ENCODE measurements around the gene FGGY. TPM values are rescaled to one million over a fixed set of nuclear protein-coding genes. Genes with fewer than 3 reads are reported as not detected.
"Not testable (repeated sequence)": the region's sequence is repeated elsewhere in the genome, so short reads cannot be mapped to it uniquely, and the experiment has no call there.

FGGY gene
- 10 to 100 TPM in 1 of 6 donors, 1 to 10 TPM in 5; 6.1 to 12.0 (median 7.3) TPM for polyA plus RNA-seq (ENCODE audit: low read depth in 6 of 6)

- ATAC-seq (ENCODE audit: low read depth in 2 of 2) (peak; percentile 86 to 87), DNase-seq (peak; percentile 90)
- H3K9me3 Mint-ChIP-seq = no peaks in the 10 kb centered on the region
- H3K4me1 Mint-ChIP-seq = peaks cover 23 to 50% (median 46%) of the 10 kb centered on the region in 3 donors
- no peaks in the 10 kb centered on the region for H3K36me3 Mint-ChIP-seq
- peak within 1 kb of the TSS; percentile 85 to 97 (median 95) for H3K4me3 Mint-ChIP-seq
- H3K27me3 Mint-ChIP-seq = no peaks in the 10 kb centered on the region
- H3K27ac Mint-ChIP-seq = peak within 1 kb of the TSS; percentile 96 to 99 (median 98)
Measured at GRCh38 chr1:59296358-59297256, at the start of gene FGGY. Gene FGGY (plus strand): TSS chr1:59297094. CDS start chr1:59321550, 24,456 bp downstream.

- Mint-ChIP-seq H3K36me3 (peaks cover 4 to 9% of the 10 kb centered on the region in 2 donors), H3K27ac (no peak overlapping the region), H3K27me3 (peaks cover 0 to 5% (median 5%) of the 10 kb centered on the region in 3 donors), H3K9me3 (peaks cover 0 to 21% (median 16%) of the 10 kb centered on the region in 7 donors), H3K4me1 (no peaks in the 10 kb centered on the region), H3K4me3 (no peak overlapping the region)
- no peak for DNase-seq
- no peak for ATAC-seq (ENCODE audit: low read depth in 2 of 2)
Measured at GRCh38 chr1:59248758-59249157, 48.1 kb upstream of the FGGY start.

GRCh38 chr1:59249396-59250137, 47.3 kb upstream of the FGGY start:
- Mint-ChIP-seq H3K36me3 (peaks cover 0 to 9% of the 10 kb centered on the region in 2 donors), H3K4me1 (no peaks in the 10 kb centered on the region), H3K27me3 (peaks cover 0 to 5% (median 5%) of the 10 kb centered on the region in 3 donors), H3K4me3 (no peak overlapping the region), H3K27ac (peak overlapping the region in 1 of 6 donors; percentile 67), H3K9me3 (peaks cover 0 to 21% (median 16%) of the 10 kb centered on the region in 7 donors)
- DNase-seq (no peak), ATAC-seq (ENCODE audit: low read depth in 2 of 2) (no peak)

- not testable (repeated sequence) for H3K27ac Mint-ChIP-seq; ATAC-seq (ENCODE audit: low read depth in 2 of 2)
Measured at GRCh38 chr1:59251061-59251460, 45.8 kb upstream of the FGGY start.

GRCh38 chr1:59256429-59256828, 40.5 kb upstream of the FGGY start:
- not testable (repeated sequence) for H3K27me3 Mint-ChIP-seq; ATAC-seq (ENCODE audit: low read depth in 2 of 2); H3K9me3 Mint-ChIP-seq; DNase-seq; H3K27ac Mint-ChIP-seq; H3K4me1 Mint-ChIP-seq; H3K36me3 Mint-ChIP-seq; H3K4me3 Mint-ChIP-seq

More at GRCh38 chr1:59251061-59251460, 45.8 kb upstream of the FGGY start:
- DNase-seq, H3K4me3 Mint-ChIP-seq, H3K36me3 Mint-ChIP-seq, H3K4me1 Mint-ChIP-seq, H3K27me3 Mint-ChIP-seq: not testable (repeated sequence)
- H3K9me3 Mint-ChIP-seq = peaks cover 0 to 17% (median 11%) of the 10 kb centered on the region in 7 donors

- H3K27ac Mint-ChIP-seq = no peak overlapping the region
- ATAC-seq (ENCODE audit: low read depth in 2 of 2) = no peak
- H3K36me3 Mint-ChIP-seq = no peaks in the 10 kb centered on the region
- H3K4me3 Mint-ChIP-seq = no peak overlapping the region
- peaks cover 0 to 4% (median 0%) of the 10 kb centered on the region in 7 donors for H3K9me3 Mint-ChIP-seq
- DNase-seq = no peak
- no peaks in the 10 kb centered on the region for H3K27me3 Mint-ChIP-seq
- H3K4me1 Mint-ChIP-seq = no peaks in the 10 kb centered on the region
Measured at GRCh38 chr1:59258412-59259032, 38.4 kb upstream of the FGGY start.

- Mint-ChIP-seq H3K27ac (no peak overlapping the region), H3K4me1 (peaks cover 3 to 17% (median 6%) of the 10 kb centered on the region in 3 donors), H3K4me3 (no peak overlapping the region), H3K36me3 (no peaks in the 10 kb centered on the region), H3K27me3 (no peaks in the 10 kb centered on the region), H3K9me3 (peaks cover 0 to 3% (median 0%) of the 10 kb centered on the region in 7 donors)
- no peak for ATAC-seq (ENCODE audit: low read depth in 2 of 2)
- no peak for DNase-seq
Measured at GRCh38 chr1:59261537-59261936, 35.4 kb upstream of the FGGY start.

- DNase-seq (no peak), ATAC-seq (ENCODE audit: low read depth in 2 of 2) (no peak)
- Mint-ChIP-seq H3K9me3 (peaks cover 0 to 3% (median 0%) of the 10 kb centered on the region in 7 donors), H3K4me3 (no peak overlapping the region), H3K27me3 (no peaks in the 10 kb centered on the region), H3K27ac (peak overlapping the region in 2 of 6 donors; percentile 22 to 29), H3K36me3 (no peaks in the 10 kb centered on the region), H3K4me1 (peaks cover 9 to 27% (median 15%) of the 10 kb centered on the region in 3 donors)
Measured at GRCh38 chr1:59262631-59263030, 34.3 kb upstream of the FGGY start.

GRCh38 chr1:59263111-59263510, 33.8 kb upstream of the FGGY start:
- peaks cover 13 to 32% (median 20%) of the 10 kb centered on the region in 3 donors for H3K4me1 Mint-ChIP-seq
- ATAC-seq (ENCODE audit: low read depth in 2 of 2) (no peak), DNase-seq (no peak)
- H3K36me3 Mint-ChIP-seq = no peaks in the 10 kb centered on the region
- H3K27me3 Mint-ChIP-seq = no peaks in the 10 kb centered on the region
- H3K9me3 Mint-ChIP-seq = peaks cover 0 to 3% (median 0%) of the 10 kb centered on the region in 7 donors
- peak overlapping the region in 2 of 6 donors; percentile 22 to 29 for H3K27ac Mint-ChIP-seq
- H3K4me3 Mint-ChIP-seq = no peak overlapping the region

- ATAC-seq (ENCODE audit: low read depth in 2 of 2) (no peak), DNase-seq (no peak)
- Mint-ChIP-seq H3K9me3 (peaks cover 0 to 4% (median 2%) of the 10 kb centered on the region in 7 donors), H3K36me3 (no peaks in the 10 kb centered on the region), H3K27me3 (no peaks in the 10 kb centered on the region), H3K4me1 (peaks cover 21 to 42% (median 26%) of the 10 kb centered on the region in 3 donors), H3K27ac (no peak overlapping the region), H3K4me3 (peak overlapping the region in 1 of 8 donors; percentile 6)
Measured at GRCh38 chr1:59265622-59266021, 31.3 kb upstream of the FGGY start.

- peak; percentile 73 for DNase-seq
- Mint-ChIP-seq H3K36me3 (no peaks in the 10 kb centered on the region), H3K4me3 (peak overlapping the region in 6 of 8 donors; percentile 10 to 82 (median 56)), H3K9me3 (peaks cover 0 to 4% (median 2%) of the 10 kb centered on the region in 7 donors), H3K4me1 (peaks cover 21 to 42% (median 26%) of the 10 kb centered on the region in 3 donors), H3K27ac (peak overlapping the region; percentile 47 to 96 (median 83)), H3K27me3 (no peaks in the 10 kb centered on the region)
- peak; percentile 95 to 97 for ATAC-seq (ENCODE audit: low read depth in 2 of 2)
Measured at GRCh38 chr1:59266180-59266926, 30.5 kb upstream of the FGGY start.

- Mint-ChIP-seq H3K4me1 (peaks cover 22 to 43% (median 26%) of the 10 kb centered on the region in 3 donors), H3K36me3 (no peaks in the 10 kb centered on the region), H3K27ac (peak overlapping the region in 5 of 6 donors; percentile 1 to 96 (median 56)), H3K4me3 (peak overlapping the region in 4 of 8 donors; percentile 16 to 82 (median 48)), H3K27me3 (no peaks in the 10 kb centered on the region), H3K9me3 (peaks cover 0 to 4% (median 2%) of the 10 kb centered on the region in 7 donors)
- no peak for DNase-seq
- ATAC-seq (ENCODE audit: low read depth in 2 of 2) = no peak
Measured at GRCh38 chr1:59266927-59267293, 30.0 kb upstream of the FGGY start.
